Testis (tissue), 2 donors: Measurements from ENCODE around the gene PSME1.

Experiments used
- CTCF ChIP-seq, 3 experiments: fragments of 450-650 bp in 2 of 3; fragments of 200-600 bp in 1 of 3; sonication (generic) in 1 of 3; IDR thresholded peaks; one replicate each; pipeline ENCODE4 v1.5.1; 2016 to 2019; ENCODE audit warnings: antibody characterized with exemption in 3 of 3, mild to moderate bottlenecking in 2 of 3, moderate library complexity in 1 of 3
- POLR2A ChIP-seq: fragments of 450-650 bp; IDR thresholded peaks from one replicate; pipeline ENCODE4 v1.6.1; 2017; ENCODE audit warnings: antibody characterized with exemption, mild to moderate bottlenecking, moderate library complexity

- TF ChIP-seq CTCF (IDR thresholded peaks at IDR 0.05) (no peak), POLR2A (no peak)
These were observed 11.2 kb downstream of the PSME1 start, which contains the start of gene RNF31 for GRCh38 chr14:24146978-24147760.
